ENCODE results near the gene PGM2.

GRCh38 chr4:37902738-37903693 lies 76.5 kb downstream of the PGM2 start:
- no peak for TF ChIP-seq CTCF (optimal IDR thresholded peaks at IDR 0.05 in 1 of 3, IDR thresholded peaks at IDR 0.05 in 1 of 3, conservative IDR thresholded peaks at IDR 0.05 in 1 of 3; ENCODE audit: extremely low read depth in 1 of 3, insufficient read depth in 2 of 3, low read length in 3 of 3)
- TF ChIP-seq EZH2 (IDR thresholded peaks at IDR 0.05; ENCODE audit: low read length): no peak
